NCI-H1694 treated with DMSO at 0.1 percent for 48 hours (cell line): ENCODE data around the gene UBR4.

Source experiments
- DNase-seq: peaks from one replicate; lab custom pipeline; 2025; lab: John Stamatoyannopoulos, UW

UBR4 gene

GRCh38 chr1:19139711-19140110, 70.4 kb downstream of the UBR4 start:
- no peak for DNase-seq

- no peak for DNase-seq
Measured at GRCh38 chr1:19138958-19139581, 71.0 kb downstream of the UBR4 start.

GRCh38 chr1:19138331-19138730, 71.7 kb downstream of the UBR4 start:
- no peak for DNase-seq

GRCh38 chr1:19137158-19137557, 72.9 kb downstream of the UBR4 start:
- DNase-seq: no peak

GRCh38 chr1:19133360-19133759, 76.7 kb downstream of the UBR4 start:
- no peak for DNase-seq

- no peak for DNase-seq
Measured at GRCh38 chr1:19130468-19130867, 79.6 kb downstream of the UBR4 start.

- DNase-seq: no peak
Measured at GRCh38 chr1:19128968-19129514, 81.0 kb downstream of the UBR4 start.

GRCh38 chr1:19124273-19124672, 85.8 kb downstream of the UBR4 start:
- DNase-seq: no peak

- no peak for DNase-seq
Measured at GRCh38 chr1:19123837-19124236, 86.2 kb downstream of the UBR4 start.

- no peak for DNase-seq
Measured at GRCh38 chr1:19122668-19123067, 87.4 kb downstream of the UBR4 start.

- DNase-seq: no peak
Measured at GRCh38 chr1:19121192-19121591, 88.9 kb downstream of the UBR4 start.

- DNase-seq: no peak
Measured at GRCh38 chr1:19120070-19120469, 90.0 kb downstream of the UBR4 start.

- no peak for DNase-seq
Measured at GRCh38 chr1:19115082-19115808, 94.8 kb downstream of the UBR4 start.

- DNase-seq: peak; percentile 49
Measured at GRCh38 chr1:19113697-19114092, 96.4 kb downstream of the UBR4 start.

- no peak for DNase-seq
Measured at GRCh38 chr1:19112891-19113696, 97.0 kb downstream of the UBR4 start.

GRCh38 chr1:19110257-19110927, 99.7 kb downstream of the UBR4 start:
- DNase-seq: no peak

GRCh38 chr1:19109545-19109944, 100.5 kb downstream of the UBR4 start:
- DNase-seq: no peak

- DNase-seq: no peak
Measured at GRCh38 chr1:19101244-19101643, 108.8 kb downstream of the UBR4 start.

- no peak for DNase-seq
Measured at GRCh38 chr1:19100028-19100427, 110.0 kb downstream of the UBR4 start.

- no peak for DNase-seq
Measured at GRCh38 chr1:19096990-19097389, 113.1 kb downstream of the UBR4 start.

GRCh38 chr1:19096036-19096833, 113.8 kb downstream of the UBR4 start:
- peak; percentile 5 for DNase-seq
